ENCODE data around the gene RPL35A.
A peak's percentile ranks its signal among the peaks of the same experiment; 100 is the strongest.
"Not testable (repeated sequence)": the region's sequence is repeated elsewhere in the genome, so short reads cannot be mapped to it uniquely, and the experiment has no call there.

RPL35A gene

GRCh38 chr3:197953325-197953724, 3.3 kb downstream of the RPL35A start:
- no peak for DNase-seq

GRCh38 chr3:197953881-197954280, 3.9 kb downstream of the RPL35A start:
- no peak for DNase-seq

GRCh38 chr3:197955892-197956477, 6.0 kb downstream of the RPL35A start:
- no peak for DNase-seq

GRCh38 chr3:197956626-197956988, 6.6 kb downstream of the RPL35A start:
- no peak for DNase-seq

GRCh38 chr3:197957790-197958133, 7.8 kb downstream of the RPL35A start:
- DNase-seq = no peak

- DNase-seq = no peak
Measured at GRCh38 chr3:197958346-197958745, 8.4 kb downstream of the RPL35A start.

- not testable (repeated sequence) for DNase-seq
Measured at GRCh38 chr3:197958848-197959247, 8.9 kb downstream of the RPL35A start.

GRCh38 chr3:197959500-197959890, 9.5 kb downstream of the RPL35A start:
- DNase-seq = no peak

- DNase-seq = peak; percentile 87
Measured at GRCh38 chr3:197959891-197960693, 10.1 kb downstream of the RPL35A start, which contains the start of gene LMLN. Gene LMLN (plus strand): TSS chr3:197960217. CDS start chr3:197960246, 29 bp downstream.

GRCh38 chr3:197960694-197961581, 10.9 kb downstream of the RPL35A start:
- DNase-seq = no peak

- no peak for DNase-seq
Measured at GRCh38 chr3:197961582-197961945, 11.6 kb downstream of the RPL35A start.

- DNase-seq = no peak
Measured at GRCh38 chr3:197963019-197963637, 13.1 kb downstream of the RPL35A start.

GRCh38 chr3:197967337-197967989, 17.5 kb downstream of the RPL35A start:
- not testable (repeated sequence) for DNase-seq

GRCh38 chr3:197970588-197970987, 20.6 kb downstream of the RPL35A start:
- no peak for DNase-seq

- no peak for DNase-seq
Measured at GRCh38 chr3:197974016-197974415, 24.0 kb downstream of the RPL35A start.

GRCh38 chr3:197975311-197975710, 25.3 kb downstream of the RPL35A start:
- DNase-seq = no peak

GRCh38 chr3:197983076-197983475, 33.1 kb downstream of the RPL35A start:
- DNase-seq = no peak

- DNase-seq = no peak
Measured at GRCh38 chr3:197989651-197990050, 39.7 kb downstream of the RPL35A start.

GRCh38 chr3:197994736-197995135, 44.7 kb downstream of the RPL35A start:
- DNase-seq = no peak

GRCh38 chr3:197996855-197997254, 46.9 kb downstream of the RPL35A start:
- DNase-seq = no peak

GRCh38 chr3:197997936-197998335, 47.9 kb downstream of the RPL35A start:
- DNase-seq = no peak
